Smooth muscle cell (in vitro differentiated cells): ENCODE data around the gene DRD1. TPM values are rescaled to one million over a fixed set of nuclear protein-coding genes. Genes with fewer than 3 reads are reported as not detected.

ENCODE experiments used
- DNase-seq: peaks from one replicate; lab custom pipeline; 2025; ENCODE audit not compliant: unreplicated experiment; lab: John Stamatoyannopoulos, UW
- H2AFZ ChIP-seq: fragments of 200-600 bp; sonication (generic); 2 replicates; pipeline ENCODE4 v1.6.0; 2016; ENCODE audit warnings: antibody characterized with exemption, low read depth, mild to moderate bottlenecking
- H3F3A ChIP-seq: fragments of 200-600 bp; sonication (generic); 2 replicates; pipeline ENCODE4 v1.6.0; 2017; ENCODE audit warnings: antibody characterized with exemption, low read depth
- H3K27ac ChIP-seq: fragments of 200-600 bp; sonication (generic); 2 replicates; pipeline ENCODE4 v1.5.1; 2016; ENCODE audit warnings: low read depth, mild to moderate bottlenecking
- H3K27me3 ChIP-seq: fragments of 200-600 bp; sonication (generic); 2 replicates; pipeline ENCODE4 v1.6.1; 2016; ENCODE audit warnings: low read depth, mild to moderate bottlenecking
- H3K36me3 ChIP-seq: fragments of 200-600 bp; sonication (generic); 2 replicates; pipeline ENCODE4 v1.5.1; 2016; ENCODE audit warnings: low read depth
- H3K4me1 ChIP-seq: fragments of 200-600 bp; sonication (generic); 2 replicates; pipeline ENCODE4 v1.5.1; 2016; ENCODE audit warnings: low read depth
- H3K4me2 ChIP-seq: fragments of 200-600 bp; sonication (generic); 2 replicates; pipeline ENCODE4 v1.6.0; 2016; ENCODE audit warnings: mild to moderate bottlenecking
- H3K4me3 ChIP-seq: fragments of 200-600 bp; sonication (generic); 2 replicates; pipeline ENCODE4 v1.5.1; 2016; ENCODE audit warnings: mild to moderate bottlenecking
- H3K79me2 ChIP-seq: fragments of 200-600 bp; sonication (generic); 2 replicates; pipeline ENCODE4 v1.6.0; 2016; ENCODE audit warnings: low read depth, mild to moderate bottlenecking
- H3K9ac ChIP-seq: fragments of 200-600 bp; sonication (generic); 2 replicates; pipeline ENCODE4 v1.6.0; 2016; ENCODE audit warnings: low read depth
- H3K9me3 ChIP-seq: fragments of 200-600 bp; sonication (generic); replicated peaks from 2 replicates; pipeline ENCODE4 v1.5.1; 2016; ENCODE audit warnings: low read depth
- H4K20me1 ChIP-seq: fragments of 200-600 bp; sonication (generic); 2 replicates; pipeline ENCODE4 v1.6.0; 2016; ENCODE audit warnings: low read depth
- WGBS: methylation state at CpG from one replicate; pipeline ENCODE4 v1.1.7; 2016; ENCODE audit warnings: low lambda C conversion rate; 5-methylcytosine and 5-hydroxymethylcytosine counted together
- polyA plus RNA-seq: library from polyadenylated mRNA; unstranded; fragments of >200 nt; fragmentation: Nextera tagmentation; extraction: Ambion mirVana; gene quantifications from 2 replicates; pipeline ENCODE4 v1.2.1, GENCODE V29; 2016
- total RNA-seq: library from RNA; depleted of rRNA; stranded (reverse); fragments of >200 nt; gene quantifications from 2 replicates; pipeline ENCODE4 v1.2.3, GENCODE V29; 2014
- TF ChIP-seq, protein P1 (sequence below): fragments of 200-600 bp; sonication (generic); IDR thresholded peaks from 2 replicates; pipeline ENCODE4 v1.5.1; 2017; ENCODE audit warnings: borderline replicate concordance, mild to moderate bottlenecking, antibody characterized with exemption; ENCODE audit not compliant: insufficient read depth, poor library complexity, severe bottlenecking

Gene DRD1
- total and polyA plus RNA-seq, 2 experiments from 2014 or later = 0.32 to 1.3 TPM

DNA sequence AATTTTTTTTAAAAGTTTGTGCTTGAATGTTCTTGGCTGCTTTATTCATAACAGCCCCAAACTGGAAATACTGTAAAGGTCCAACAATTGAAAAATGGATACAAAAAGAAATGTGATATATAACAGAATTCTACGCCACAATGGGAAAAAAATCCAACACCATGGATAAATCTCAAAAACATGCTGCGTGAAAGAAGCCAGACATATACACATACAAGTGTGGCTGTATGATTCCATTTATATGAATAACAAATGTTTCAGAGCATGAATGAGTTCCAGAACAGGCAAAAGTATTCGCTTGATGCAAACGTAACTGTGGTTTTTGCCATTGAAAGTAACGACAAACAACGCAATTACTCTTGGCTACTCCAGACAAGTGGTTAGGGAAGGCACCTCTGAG lies 27.2 kb upstream of the DRD1 start:
- no peaks in the 10 kb centered on the region for H3K79me2 ChIP-seq
- H4K20me1 ChIP-seq = no peaks in the 10 kb centered on the region
- H3K4me3 ChIP-seq = no peak overlapping the region
- DNase-seq = no peak
- H3F3A ChIP-seq = no peaks in the 10 kb centered on the region
- H3K27me3 ChIP-seq = no peaks in the 10 kb centered on the region
- H3K4me1 ChIP-seq = no peaks in the 10 kb centered on the region
- H3K27ac ChIP-seq = no peak overlapping the region
- no peak overlapping the region for H3K9ac ChIP-seq
- TF ChIP-seq, protein P1, sequence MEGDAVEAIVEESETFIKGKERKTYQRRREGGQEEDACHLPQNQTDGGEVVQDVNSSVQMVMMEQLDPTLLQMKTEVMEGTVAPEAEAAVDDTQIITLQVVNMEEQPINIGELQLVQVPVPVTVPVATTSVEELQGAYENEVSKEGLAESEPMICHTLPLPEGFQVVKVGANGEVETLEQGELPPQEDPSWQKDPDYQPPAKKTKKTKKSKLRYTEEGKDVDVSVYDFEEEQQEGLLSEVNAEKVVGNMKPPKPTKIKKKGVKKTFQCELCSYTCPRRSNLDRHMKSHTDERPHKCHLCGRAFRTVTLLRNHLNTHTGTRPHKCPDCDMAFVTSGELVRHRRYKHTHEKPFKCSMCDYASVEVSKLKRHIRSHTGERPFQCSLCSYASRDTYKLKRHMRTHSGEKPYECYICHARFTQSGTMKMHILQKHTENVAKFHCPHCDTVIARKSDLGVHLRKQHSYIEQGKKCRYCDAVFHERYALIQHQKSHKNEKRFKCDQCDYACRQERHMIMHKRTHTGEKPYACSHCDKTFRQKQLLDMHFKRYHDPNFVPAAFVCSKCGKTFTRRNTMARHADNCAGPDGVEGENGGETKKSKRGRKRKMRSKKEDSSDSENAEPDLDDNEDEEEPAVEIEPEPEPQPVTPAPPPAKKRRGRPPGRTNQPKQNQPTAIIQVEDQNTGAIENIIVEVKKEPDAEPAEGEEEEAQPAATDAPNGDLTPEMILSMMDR = no peak
- WGBS = 95% methylated on average over 6 of the region's 6 CpGs
- H3K36me3 ChIP-seq = no peaks in the 10 kb centered on the region
- no peaks in the 10 kb centered on the region for H3K9me3 ChIP-seq
- H3K4me2 ChIP-seq = no peak overlapping the region
- H2AFZ ChIP-seq = no peak overlapping the region

DNA sequence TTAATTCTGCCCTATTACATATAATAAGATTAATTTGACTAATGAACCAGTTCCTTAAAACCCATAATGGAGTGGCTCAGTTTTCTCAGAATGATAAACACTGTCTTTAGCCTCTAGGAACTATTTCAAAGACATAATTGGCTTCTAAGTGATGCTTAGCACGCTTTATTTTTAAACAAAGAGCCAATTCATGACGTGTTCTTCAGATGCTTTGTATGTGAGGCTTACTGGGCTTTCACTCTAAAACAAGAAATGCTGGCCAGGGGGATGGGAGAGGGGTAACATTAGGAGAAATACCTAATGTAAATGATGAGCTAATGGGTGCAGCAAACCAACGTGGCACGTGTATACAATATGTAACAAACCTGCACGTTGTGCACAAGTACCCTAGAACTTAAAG lies 26.8 kb upstream of the DRD1 start:
- Histone ChIP-seq H3K36me3 (no peaks in the 10 kb centered on the region), H3K27ac (no peak overlapping the region), H3F3A (no peaks in the 10 kb centered on the region), H3K79me2 (no peaks in the 10 kb centered on the region), H2AFZ (no peak overlapping the region), H3K4me3 (no peak overlapping the region), H3K4me1 (no peaks in the 10 kb centered on the region), H3K9me3 (no peaks in the 10 kb centered on the region), H3K9ac (no peak overlapping the region), H3K27me3 (no peaks in the 10 kb centered on the region), H4K20me1 (no peaks in the 10 kb centered on the region), H3K4me2 (no peak overlapping the region)
- no peak for DNase-seq
- WGBS = 79% methylated on average over 5 of the region's 5 CpGs
- TF ChIP-seq, protein P1 = no peak

DNA sequence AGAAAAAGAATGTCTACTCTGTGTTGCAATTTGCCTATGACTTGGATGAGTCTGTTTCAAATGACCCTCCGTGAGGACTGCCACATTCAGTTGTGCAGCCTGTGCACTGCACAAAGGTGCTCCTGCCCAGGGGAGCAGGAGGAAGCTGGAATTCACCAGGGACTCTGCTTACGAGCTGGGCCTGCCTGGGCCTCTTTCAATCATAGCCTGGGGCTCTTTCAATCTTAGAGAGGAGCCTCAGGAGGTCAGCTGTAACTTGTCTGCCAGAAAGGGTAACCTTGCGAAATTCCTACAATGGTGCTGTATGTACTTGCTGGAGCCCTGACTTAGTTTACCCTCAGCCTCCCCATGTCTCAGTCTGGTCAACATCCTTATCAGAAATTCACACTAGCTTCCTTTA lies 25.9 kb upstream of the DRD1 start:
- TF ChIP-seq, protein P1 = no peak
- H3K27ac ChIP-seq = no peak overlapping the region
- 41% methylated on average over 3 of the region's 3 CpGs for WGBS
- H3K4me1 ChIP-seq = no peaks in the 10 kb centered on the region
- no peak overlapping the region for H2AFZ ChIP-seq
- no peak overlapping the region for H3K4me3 ChIP-seq
- H4K20me1 ChIP-seq = no peaks in the 10 kb centered on the region
- H3K4me2 ChIP-seq = no peak overlapping the region
- no peak overlapping the region for H3K9ac ChIP-seq
- H3K79me2 ChIP-seq = no peaks in the 10 kb centered on the region
- H3K9me3 ChIP-seq = no peaks in the 10 kb centered on the region
- no peaks in the 10 kb centered on the region for H3F3A ChIP-seq
- no peaks in the 10 kb centered on the region for H3K36me3 ChIP-seq
- no peaks in the 10 kb centered on the region for H3K27me3 ChIP-seq
- DNase-seq = no peak

DNA sequence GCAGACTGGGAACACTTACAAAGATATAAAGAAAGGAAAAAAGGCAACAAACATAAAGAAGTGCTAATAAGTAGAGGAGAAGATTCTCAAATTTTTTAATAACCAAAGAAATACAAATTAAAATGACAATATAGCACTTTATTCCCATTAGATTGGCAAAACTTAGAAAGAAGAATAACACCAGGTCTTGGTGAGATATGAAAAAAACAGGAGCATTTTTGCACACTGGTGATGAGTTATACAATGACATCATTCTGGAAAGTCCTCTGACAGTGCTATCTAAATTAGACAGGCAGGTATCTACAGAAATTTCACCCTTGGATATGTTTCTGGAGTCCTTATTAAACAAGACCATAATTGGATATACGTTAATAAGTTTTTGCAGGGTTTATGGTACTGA lies 24.9 kb upstream of the DRD1 start:
- Histone ChIP-seq H3K36me3 (no peaks in the 10 kb centered on the region), H3K9me3 (no peaks in the 10 kb centered on the region), H4K20me1 (no peaks in the 10 kb centered on the region), H2AFZ (no peak overlapping the region), H3K4me2 (peak overlapping the region; percentile 78), H3F3A (no peaks in the 10 kb centered on the region), H3K9ac (no peak overlapping the region), H3K4me3 (no peak overlapping the region), H3K27ac (peak overlapping the region; percentile 32), H3K4me1 (no peaks in the 10 kb centered on the region), H3K27me3 (no peaks in the 10 kb centered on the region), H3K79me2 (no peaks in the 10 kb centered on the region)
- TF ChIP-seq, protein P1 = no peak
- WGBS = 97% methylated on average over 1 of the region's 1 CpG
- no peak for DNase-seq
